Measurements from ENCODE around the gene ALG12.

The ALG12 gene

GRCh38 chr22:49917974-49918910, at the start of gene ALG12, which contains the start of gene CRELD2:
TSS of gene ALG12 (minus strand) at chr22:49918438. CDS start at chr22:49913765, 4,673 bp downstream.
TSS of gene CRELD2 (plus strand) at chr22:49918634. CDS start at chr22:49918770, 136 bp downstream.
- peak; percentile 97 to 98 for DNase-seq

DNA sequence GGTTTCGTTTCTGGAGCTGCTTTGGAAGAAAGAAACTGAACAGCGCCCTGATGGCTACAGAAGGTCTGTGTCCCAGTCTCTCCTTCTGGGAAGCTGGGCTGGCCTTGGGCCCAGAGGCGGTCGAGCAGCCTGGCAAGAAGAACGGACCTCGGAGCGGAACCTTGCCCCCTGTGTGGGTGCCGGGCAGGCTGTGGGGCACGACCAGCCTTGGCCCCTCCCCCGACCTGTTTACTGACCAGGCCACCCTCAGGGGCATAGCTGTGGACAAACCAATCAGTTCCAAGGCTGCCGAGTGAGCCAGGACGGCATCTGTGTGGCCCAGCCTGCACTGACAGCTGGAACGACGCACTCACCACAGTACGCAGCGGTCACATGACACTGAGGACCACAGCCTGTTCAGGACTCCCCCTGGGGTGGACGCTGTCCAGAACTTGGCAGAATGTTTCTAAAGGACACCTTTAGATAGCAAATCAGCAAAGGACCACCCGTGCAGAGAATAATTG, 49.5 kb upstream of the ALG12 start:
- no peak for DNase-seq

- DNase-seq, result peak; percentile 40 to 54
Observed at GRCh38 chr22:49966774-49967705, 48.8 kb upstream of the ALG12 start.

DNA sequence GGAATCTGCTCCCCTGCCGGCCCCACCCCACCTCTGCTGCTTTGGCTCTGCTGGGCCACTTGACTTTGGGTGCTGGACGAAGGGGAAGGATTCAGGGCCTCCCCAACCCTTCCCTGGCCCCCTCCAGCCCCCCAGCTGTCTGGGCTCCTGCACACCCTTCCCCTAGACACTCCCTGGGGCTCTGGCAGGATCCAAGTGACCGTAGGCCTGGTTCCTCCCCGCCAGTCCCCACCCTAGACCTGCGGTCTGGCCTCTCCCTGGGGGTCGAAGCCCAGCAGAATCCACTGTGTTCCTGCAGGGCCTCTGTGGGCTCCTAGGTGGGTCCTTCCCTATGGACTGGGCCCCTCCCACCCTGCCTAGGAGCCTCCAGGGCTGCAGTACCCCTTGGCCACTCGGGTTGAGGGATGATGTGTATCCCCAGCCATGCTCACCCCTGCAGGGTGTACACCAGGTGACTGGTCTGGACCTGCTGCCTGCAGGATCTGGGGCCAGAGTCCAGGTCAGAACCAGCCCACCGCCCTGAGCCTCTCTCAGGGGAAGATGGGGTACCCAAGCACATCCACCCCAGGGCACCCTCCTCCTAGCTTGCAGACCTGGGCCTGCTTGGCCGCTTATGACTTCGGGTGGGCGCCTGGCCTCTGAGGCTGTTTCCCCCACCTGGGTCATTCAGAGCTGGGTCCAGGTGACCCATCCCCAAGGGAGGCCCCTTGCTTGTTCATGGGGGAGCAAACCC, 48.0 kb upstream of the ALG12 start:
- no peak for DNase-seq

DNA sequence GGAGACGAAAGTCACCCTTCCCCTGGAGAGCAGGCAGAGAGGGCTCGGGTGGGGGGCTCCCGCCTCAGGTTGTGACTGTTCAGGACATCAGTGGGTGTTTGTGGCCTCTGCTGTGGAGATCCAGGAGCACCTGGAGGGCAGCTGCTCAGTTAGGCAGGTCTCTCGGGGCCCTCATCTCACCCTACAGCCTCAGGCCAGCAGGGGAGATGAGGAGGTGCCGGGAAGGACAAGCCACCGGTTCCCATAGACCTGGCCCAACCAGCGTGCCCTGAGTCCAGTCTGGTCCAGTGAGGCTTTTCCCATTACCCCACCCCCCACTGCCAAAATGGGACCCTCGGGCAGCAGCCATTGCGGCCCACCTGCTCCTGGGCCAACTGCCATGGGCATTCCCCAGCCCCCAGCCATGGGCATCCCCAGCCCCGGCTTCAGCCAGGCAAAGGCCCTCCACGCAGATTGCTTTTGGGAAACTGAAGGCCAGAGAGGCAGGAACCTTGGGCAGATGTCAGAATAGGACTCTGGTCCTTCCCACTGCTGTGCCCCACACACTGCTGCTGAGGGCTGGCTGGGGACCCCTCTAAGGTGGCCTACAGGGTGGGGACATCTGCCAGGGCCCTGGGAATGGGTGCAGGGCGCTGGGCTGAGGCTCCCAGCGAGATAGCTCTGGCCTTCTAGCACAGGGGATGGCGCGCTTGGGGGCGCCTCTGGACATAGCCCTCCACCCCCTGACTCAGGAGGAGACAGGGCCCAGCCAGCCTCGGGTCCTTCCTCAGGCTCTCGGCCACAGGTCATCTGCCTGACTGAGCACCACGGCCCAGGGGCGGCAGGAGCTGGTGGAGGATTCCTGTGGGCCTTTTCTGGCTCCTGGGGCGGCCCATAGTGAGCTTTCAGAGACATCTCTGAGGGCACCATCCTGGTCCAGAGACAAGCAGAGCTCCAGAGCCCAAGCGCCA, 47.1 kb upstream of the ALG12 start:
- peak; percentile 48 to 53 for DNase-seq

- DNase-seq, result peak; percentile 38 to 44
Observed at GRCh38 chr22:49964136-49965090, 46.2 kb upstream of the ALG12 start.

DNA sequence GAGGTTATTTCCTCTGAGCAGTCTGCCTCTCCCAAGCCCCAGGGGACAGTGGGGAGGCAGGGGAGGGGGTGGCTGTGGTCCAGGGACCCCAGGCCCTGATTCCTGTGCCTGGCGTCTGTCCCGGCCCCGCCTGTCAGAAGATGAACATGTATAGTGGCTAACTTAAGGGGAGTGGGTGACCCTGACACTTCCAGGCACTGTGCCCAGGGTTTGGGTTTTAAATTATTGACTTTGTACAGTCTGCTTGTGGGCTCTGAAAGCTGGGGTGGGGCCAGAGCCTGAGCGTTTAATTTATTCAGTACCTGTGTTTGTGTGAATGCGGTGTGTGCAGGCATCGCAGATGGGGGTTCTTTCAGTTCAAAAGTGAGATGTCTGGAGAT, 45.4 kb upstream of the ALG12 start:
- DNase-seq, result peak; percentile 23 to 27

DNA sequence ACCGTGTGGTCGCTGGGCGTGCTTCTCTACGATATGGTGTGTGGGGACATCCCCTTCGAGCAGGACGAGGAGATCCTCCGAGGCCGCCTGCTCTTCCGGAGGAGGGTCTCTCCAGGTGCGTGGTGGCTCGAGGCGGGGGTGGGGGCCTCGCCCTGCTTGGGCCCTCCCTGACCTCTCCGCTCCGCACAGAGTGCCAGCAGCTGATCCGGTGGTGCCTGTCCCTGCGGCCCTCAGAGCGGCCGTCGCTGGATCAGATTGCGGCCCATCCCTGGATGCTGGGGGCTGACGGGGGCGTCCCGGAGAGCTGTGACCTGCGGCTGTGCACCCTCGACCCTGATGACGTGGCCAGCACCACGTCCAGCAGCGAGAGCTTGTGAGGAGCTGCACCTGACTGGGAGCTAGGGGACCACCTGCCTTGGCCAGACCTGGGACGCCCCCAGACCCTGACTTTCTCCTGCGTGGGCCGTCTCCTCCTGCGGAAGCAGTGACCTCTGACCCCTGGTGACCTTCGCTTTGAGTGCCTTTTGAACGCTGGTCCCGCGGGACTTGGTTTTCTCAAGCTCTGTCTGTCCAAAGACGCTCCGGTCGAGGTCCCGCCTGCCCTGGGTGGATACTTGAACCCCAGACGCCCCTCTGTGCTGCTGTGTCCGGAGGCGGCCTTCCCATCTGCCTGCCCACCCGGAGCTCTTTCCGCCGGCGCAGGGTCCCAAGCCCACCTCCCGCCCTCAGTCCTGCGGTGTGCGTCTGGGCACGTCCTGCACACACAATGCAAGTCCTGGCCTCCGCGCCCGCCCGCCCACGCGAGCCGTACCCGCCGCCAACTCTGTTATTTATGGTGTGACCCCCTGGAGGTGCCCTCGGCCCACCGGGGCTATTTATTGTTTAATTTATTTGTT, 44.8 kb upstream of the ALG12 start:
- peak; percentile 36 to 37 for DNase-seq

DNA sequence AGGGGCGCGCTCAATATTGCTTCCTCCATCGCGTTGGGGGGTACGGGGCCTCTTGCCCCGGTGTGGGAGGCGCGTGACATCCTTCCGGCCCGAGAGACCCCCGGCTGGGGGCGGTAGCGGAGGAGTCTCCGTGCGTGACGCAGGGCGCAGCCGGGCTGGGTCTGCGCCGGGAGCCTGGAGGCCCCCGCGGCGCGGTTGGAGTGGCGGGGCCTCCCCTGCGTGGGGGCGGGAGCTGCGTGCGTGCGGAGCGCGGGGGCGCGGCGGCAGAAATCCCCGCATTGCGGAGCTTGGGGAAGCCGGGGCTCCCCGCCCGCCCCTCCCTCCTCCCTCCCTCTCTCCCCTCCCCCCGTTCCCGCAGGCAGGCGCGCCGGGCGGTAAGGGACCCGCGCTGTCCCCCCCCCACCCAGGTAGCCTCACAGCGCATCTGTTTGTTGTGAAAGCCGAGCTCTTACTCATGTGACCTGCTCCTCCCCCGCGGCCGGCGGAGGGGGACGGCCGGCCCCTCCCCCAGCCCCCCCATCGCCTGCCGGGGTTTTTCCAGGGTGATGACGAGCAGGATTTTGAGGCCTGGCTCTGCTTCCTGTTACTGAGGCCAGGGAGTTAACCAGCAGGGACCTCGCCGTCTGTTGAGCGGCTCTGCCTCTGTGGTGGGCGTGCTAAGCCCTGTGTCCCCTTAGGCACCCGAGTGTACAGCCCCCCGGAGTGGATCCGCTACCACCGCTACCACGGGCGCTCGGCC, 43.9 kb upstream of the ALG12 start:
- peak; percentile 91 to 93 for DNase-seq

GRCh38 chr22:49961601-49962011, 43.4 kb upstream of the ALG12 start:
- DNase-seq, result no peak

- DNase-seq, result peak; percentile 65 to 66
Observed at GRCh38 chr22:49961005-49961600, 42.9 kb upstream of the ALG12 start.

GRCh38 chr22:49960159-49961004, 42.1 kb upstream of the ALG12 start, which contains the start of gene PIM3:
TSS of gene PIM3 (plus strand) at chr22:49960772. CDS start at chr22:49960948, 176 bp downstream.
- peak; percentile 96 to 97 for DNase-seq

- DNase-seq, result peak; percentile 65 to 73
Observed at GRCh38 chr22:49959782-49960158, 41.5 kb upstream of the ALG12 start.

GRCh38 chr22:49958931-49959781, 40.9 kb upstream of the ALG12 start:
- no peak for DNase-seq

- DNase-seq, result no peak
Observed at GRCh38 chr22:49958366-49958921, 40.2 kb upstream of the ALG12 start.
